HK-2 (cell line): ENCODE data around the gene TPRN.

ENCODE experiments used
- DNase-seq: peaks from one replicate; pipeline ENCODE4 v3.0.0-alpha.2; 2018; ENCODE audit not compliant: unreplicated experiment

TPRN gene

GRCh38 chr9:137173796-137174664 is 26.5 kb downstream of the TPRN start:
- DNase-seq: no peak

GRCh38 chr9:137172901-137173795 is 27.4 kb downstream of the TPRN start:
- DNase-seq: no peak

- DNase-seq: no peak
Measured at GRCh38 chr9:137171149-137171900, 29.2 kb downstream of the TPRN start.

GRCh38 chr9:137170486-137171148 is 29.9 kb downstream of the TPRN start:
- no peak for DNase-seq

- no peak for DNase-seq
Measured at GRCh38 chr9:137169896-137170358, 30.6 kb downstream of the TPRN start, which contains the start of gene LRRC26. TSS of gene LRRC26 (minus strand) at chr9:137170051. CDS start at chr9:137169943, 108 bp downstream.

GRCh38 chr9:137168904-137169856 is 31.4 kb downstream of the TPRN start:
- DNase-seq: peak; percentile 46

GRCh38 chr9:137168573-137168903 is 32.0 kb downstream of the TPRN start:
- DNase-seq: peak; percentile 22

- DNase-seq: peak; percentile 33
Measured at GRCh38 chr9:137167747-137168572, 32.6 kb downstream of the TPRN start.

GRCh38 chr9:137167277-137167746 is 33.2 kb downstream of the TPRN start:
- no peak for DNase-seq

- DNase-seq: no peak
Measured at GRCh38 chr9:137166380-137167229, 33.9 kb downstream of the TPRN start.

- no peak for DNase-seq
Measured at GRCh38 chr9:137165250-137165836, 35.2 kb downstream of the TPRN start.

GRCh38 chr9:137164370-137165249 is 35.9 kb downstream of the TPRN start:
- no peak for DNase-seq

- no peak for DNase-seq
Measured at GRCh38 chr9:137163805-137164204, 36.7 kb downstream of the TPRN start.

GRCh38 chr9:137163365-137163715 is 37.2 kb downstream of the TPRN start:
- peak; percentile 24 for DNase-seq

GRCh38 chr9:137162505-137163364 is 37.8 kb downstream of the TPRN start:
- DNase-seq: peak; percentile 49
